Right renal cortex interstitium (tissue), 3 donors: ENCODE data around the gene SLC36A4. TPM values are rescaled to one million over a fixed set of nuclear protein-coding genes. Genes with fewer than 3 reads are reported as not detected.
A peak's percentile ranks its signal among the peaks of the same experiment; 100 is the strongest.
"Not testable (repeated sequence)": the region's sequence is repeated elsewhere in the genome, so short reads cannot be mapped to it uniquely, and the experiment has no call there.

ENCODE experiments used
- DNase-seq, 3 donors: peaks; one replicate each; pipeline ENCODE4 v3.0.0-alpha.2; 2013; ENCODE audit warnings: low read depth in 3 of 3, low spot score in 2 of 3
- polyA plus RNA-seq, 3 donors: library from polyadenylated mRNA; unstranded; fragments of 120-200 nt; gene quantifications; one replicate each; pipeline ENCODE4 v1.2.1, GENCODE V29; 2013; ENCODE audit not compliant: insufficient read length in 3 of 3

The SLC36A4 gene
- 10 to 100 TPM; 17.9 to 21.7 (median 20.2) TPM for polyA plus RNA-seq

GRCh38 chr11:93197380-93198214 is at the start of gene SLC36A4:
Gene SLC36A4 (minus strand): TSS chr11:93197991. CDS start chr11:93197832, 159 bp downstream.
- DNase-seq = peak; percentile 69 to 81 (median 70)

GRCh38 chr11:93246790-93247189 is 49.0 kb upstream of the SLC36A4 start:
- DNase-seq = not testable (repeated sequence)

- no peak for DNase-seq
Observed at GRCh38 chr11:93244018-93244417, 46.2 kb upstream of the SLC36A4 start.

GRCh38 chr11:93239966-93240365 is 42.2 kb upstream of the SLC36A4 start:
- DNase-seq = no peak

- no peak for DNase-seq
Observed at GRCh38 chr11:93238956-93239355, 41.2 kb upstream of the SLC36A4 start.

- DNase-seq = no peak
Observed at GRCh38 chr11:93236741-93237675, 39.2 kb upstream of the SLC36A4 start.

GRCh38 chr11:93234602-93235207 is 36.9 kb upstream of the SLC36A4 start:
- DNase-seq = peak; percentile 54 to 73 (median 65)

- DNase-seq = no peak
Observed at GRCh38 chr11:93229876-93230275, 32.1 kb upstream of the SLC36A4 start.

- DNase-seq = no peak
Observed at GRCh38 chr11:93225662-93226061, 27.9 kb upstream of the SLC36A4 start.

- DNase-seq = no peak
Observed at GRCh38 chr11:93221539-93221938, 23.7 kb upstream of the SLC36A4 start.

GRCh38 chr11:93220078-93220477 is 22.3 kb upstream of the SLC36A4 start:
- no peak for DNase-seq

- DNase-seq = no peak
Observed at GRCh38 chr11:93219440-93219839, 21.6 kb upstream of the SLC36A4 start.

- no peak for DNase-seq
Observed at GRCh38 chr11:93216511-93217101, 18.8 kb upstream of the SLC36A4 start.

- DNase-seq = no peak
Observed at GRCh38 chr11:93213622-93214021, 15.8 kb upstream of the SLC36A4 start.

GRCh38 chr11:93212094-93212493 is 14.3 kb upstream of the SLC36A4 start:
- no peak for DNase-seq

- no peak for DNase-seq
Observed at GRCh38 chr11:93209466-93209865, 11.7 kb upstream of the SLC36A4 start.

- DNase-seq = no peak
Observed at GRCh38 chr11:93208663-93209270, 11.0 kb upstream of the SLC36A4 start.

- no peak for DNase-seq
Observed at GRCh38 chr11:93199616-93200015, 1.8 kb upstream of the SLC36A4 start.

GRCh38 chr11:93198215-93198845 is 539 bp upstream of the SLC36A4 start:
- DNase-seq = peak in 2 of 3 donors; percentile 36 to 48
